Midbrain (tissue), 1 donor: ENCODE data around the gene ABCA4.

Experiments used
- DNase-seq: peaks from one replicate; lab custom pipeline; 2025; lab: John Stamatoyannopoulos, UW

Gene ABCA4

GRCh38 chr1:94104776-94105580 is 16.0 kb downstream of the ABCA4 start:
- DNase-seq, result no peak

- DNase-seq, result no peak
Measured at GRCh38 chr1:94104127-94104684, 16.7 kb downstream of the ABCA4 start.

- no peak for DNase-seq
Measured at GRCh38 chr1:94103608-94104007, 17.3 kb downstream of the ABCA4 start.

GRCh38 chr1:94101613-94102525 is 19.1 kb downstream of the ABCA4 start:
- no peak for DNase-seq

- no peak for DNase-seq
Measured at GRCh38 chr1:94100785-94101612, 19.9 kb downstream of the ABCA4 start.

GRCh38 chr1:94100129-94100784 is 20.7 kb downstream of the ABCA4 start:
- DNase-seq, result no peak

- DNase-seq, result no peak
Measured at GRCh38 chr1:94099303-94099702, 21.6 kb downstream of the ABCA4 start.

- DNase-seq, result no peak
Measured at GRCh38 chr1:94098585-94099111, 22.3 kb downstream of the ABCA4 start.

- no peak for DNase-seq
Measured at GRCh38 chr1:94096797-94097549, 24.0 kb downstream of the ABCA4 start.

- no peak for DNase-seq
Measured at GRCh38 chr1:94095744-94096469, 25.0 kb downstream of the ABCA4 start.

- peak; percentile 33 for DNase-seq
Measured at GRCh38 chr1:94095112-94095637, 25.8 kb downstream of the ABCA4 start.

GRCh38 chr1:94094469-94095111 is 26.4 kb downstream of the ABCA4 start:
- DNase-seq, result peak; percentile 50

GRCh38 chr1:94093996-94094395 is 27.0 kb downstream of the ABCA4 start:
- DNase-seq, result no peak

GRCh38 chr1:94093396-94093795 is 27.6 kb downstream of the ABCA4 start:
- DNase-seq, result no peak

GRCh38 chr1:94092210-94092613 is 28.7 kb downstream of the ABCA4 start:
- peak; percentile 40 for DNase-seq

- no peak for DNase-seq
Measured at GRCh38 chr1:94090761-94091160, 30.2 kb downstream of the ABCA4 start.

GRCh38 chr1:94087193-94087592 is 33.8 kb downstream of the ABCA4 start:
- no peak for DNase-seq

GRCh38 chr1:94084547-94084946 is 36.4 kb downstream of the ABCA4 start:
- no peak for DNase-seq

GRCh38 chr1:94084085-94084484 is 36.9 kb downstream of the ABCA4 start:
- no peak for DNase-seq
